Activated CD8-positive, alpha-beta memory T cell treated with anti-CD3 and anti-CD28 coated beads, Interleukin-2, amount 50 U/mL, for 4 hours (primary cell): Measurements from ENCODE around the gene RAB6C.
"Not testable (repeated sequence)": the region's sequence is repeated elsewhere in the genome, so short reads cannot be mapped to it uniquely, and the experiment has no call there.

Experiments
- DNase-seq: peaks from one replicate; pipeline ENCODE4 v3.0.0-alpha.2; 2020

RAB6C gene

GRCh38 chr2:129979629-129980155 lies at the start of gene RAB6C:
Gene RAB6C (plus strand): TSS chr2:129979666. CDS start chr2:129980116, 450 bp downstream.
- DNase-seq: not testable (repeated sequence)

- no peak for DNase-seq
Observed at GRCh38 chr2:129930451-129930850, 49.0 kb upstream of the RAB6C start.

- not testable (repeated sequence) for DNase-seq
Observed at GRCh38 chr2:129933387-129933786, 46.1 kb upstream of the RAB6C start.

GRCh38 chr2:129934044-129934822 lies 45.2 kb upstream of the RAB6C start:
- no peak for DNase-seq

GRCh38 chr2:129935118-129935517 lies 44.3 kb upstream of the RAB6C start:
- no peak for DNase-seq

GRCh38 chr2:129936334-129936934 lies 43.0 kb upstream of the RAB6C start:
- peak; percentile 51 for DNase-seq

GRCh38 chr2:129938850-129939471 lies 40.5 kb upstream of the RAB6C start:
- DNase-seq: not testable (repeated sequence)

- not testable (repeated sequence) for DNase-seq
Observed at GRCh38 chr2:129943456-129943855, 36.0 kb upstream of the RAB6C start.

GRCh38 chr2:129945557-129945956 lies 33.9 kb upstream of the RAB6C start:
- DNase-seq: no peak

GRCh38 chr2:129947712-129948111 lies 31.8 kb upstream of the RAB6C start:
- not testable (repeated sequence) for DNase-seq

GRCh38 chr2:129956171-129956570 lies 23.3 kb upstream of the RAB6C start:
- not testable (repeated sequence) for DNase-seq

- DNase-seq: no peak
Observed at GRCh38 chr2:129957891-129958290, 21.6 kb upstream of the RAB6C start.

- not testable (repeated sequence) for DNase-seq
Observed at GRCh38 chr2:129958736-129959135, 20.7 kb upstream of the RAB6C start.

- DNase-seq: not testable (repeated sequence)
Observed at GRCh38 chr2:129968605-129969004, 10.9 kb upstream of the RAB6C start.

- no peak for DNase-seq
Observed at GRCh38 chr2:129975016-129975774, 4.3 kb upstream of the RAB6C start.

GRCh38 chr2:129976969-129977368 lies 2.5 kb upstream of the RAB6C start:
- DNase-seq: not testable (repeated sequence)

- DNase-seq: no peak
Observed at GRCh38 chr2:129977986-129978385, 1.5 kb upstream of the RAB6C start.

- not testable (repeated sequence) for DNase-seq
Observed at GRCh38 chr2:129980246-129980645, 780 bp downstream of the RAB6C start.

GRCh38 chr2:129981689-129982088 lies 2.2 kb downstream of the RAB6C start:
- DNase-seq: not testable (repeated sequence)

- no peak for DNase-seq
Observed at GRCh38 chr2:129984426-129984825, 5.0 kb downstream of the RAB6C start.

GRCh38 chr2:129992415-129993006 lies 13.0 kb downstream of the RAB6C start:
- not testable (repeated sequence) for DNase-seq

GRCh38 chr2:129993151-129993550 lies 13.7 kb downstream of the RAB6C start:
- DNase-seq: not testable (repeated sequence)
